ENCODE data around the gene MANF.

MANF gene

DNA sequence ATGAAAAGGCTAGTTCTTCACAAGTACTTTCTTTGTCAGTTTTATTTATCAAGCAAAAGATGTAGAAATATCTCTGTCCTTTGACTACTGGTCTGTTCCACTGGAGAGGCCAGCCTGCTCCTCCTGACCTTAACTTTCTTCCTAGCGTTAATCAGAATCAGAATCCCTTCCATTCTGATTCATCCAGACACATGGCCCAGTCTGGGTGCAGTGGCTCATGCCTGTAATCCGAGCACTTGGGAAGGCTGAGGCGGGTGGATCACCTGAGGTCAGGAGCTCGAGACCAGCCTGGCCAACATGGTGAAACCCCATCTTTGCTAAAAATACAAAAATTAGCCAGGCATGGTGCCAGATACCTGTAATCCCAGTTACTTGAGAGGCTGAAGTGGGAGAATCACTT lies 32.0 kb upstream of the MANF start:
- H3K9me3 ChIP-seq (ENCODE audit: insufficient read depth, low read depth, low read length), result peaks cover 2% of the 10 kb centered on the region
- H3K27ac ChIP-seq (ENCODE audit: low read depth, low read length), result no peak overlapping the region
- no peak overlapping the region for H2BK5ac ChIP-seq (ENCODE audit: low read depth, low read length, poor library complexity)
- H2AK5ac ChIP-seq (ENCODE audit: low read length), result no peak overlapping the region
- no peak overlapping the region for H3K9ac ChIP-seq (ENCODE audit: low read length)
- H3K27me3 ChIP-seq (ENCODE audit: insufficient read depth, low read length), result no peaks in the 10 kb centered on the region
- WGBS (ENCODE audit: extremely low coverage, insufficient coverage, insufficient read length), result no CpG with 5 or more reads among the region's 4 CpGs
- no peaks in the 10 kb centered on the region for H3K79me1 ChIP-seq (ENCODE audit: low read length)
- no peak overlapping the region for H3K4me3 ChIP-seq (ENCODE audit: low read depth, low read length)
- H4K8ac ChIP-seq (ENCODE audit: low read depth, low read length), result no peak overlapping the region
- H3K4me2 ChIP-seq (ENCODE audit: low read length), result no peak overlapping the region
- no peak overlapping the region for H2AFZ ChIP-seq (ENCODE audit: insufficient read depth, low read length, poor library complexity)
- no peak overlapping the region for H4K91ac ChIP-seq (ENCODE audit: low read depth, low read length)
- H4K12ac ChIP-seq (ENCODE audit: low read depth, low read length), result no peak overlapping the region
- H3K23ac ChIP-seq (ENCODE audit: low read length), result no peak overlapping the region
- H2BK12ac ChIP-seq (ENCODE audit: low read length), result no peak overlapping the region
- H3K18ac ChIP-seq (ENCODE audit: low read length), result no peak overlapping the region
- H3K79me2 ChIP-seq (ENCODE audit: control insufficient read depth, insufficient read depth, low read length, poor library complexity), result no peaks in the 10 kb centered on the region
- H3K36me3 ChIP-seq (ENCODE audit: control insufficient read depth in 1 of 2, insufficient read depth in 2 of 2, low read length in 2 of 2), result peaks cover 5% of the 10 kb centered on the region in 2 experiments
- H3K4ac ChIP-seq (ENCODE audit: low read depth, low read length), result no peak overlapping the region
- no peak for DNase-seq
- no peak overlapping the region for H2BK120ac ChIP-seq (ENCODE audit: insufficient read depth, low read length, poor library complexity)
- no peak overlapping the region for H3K14ac ChIP-seq (ENCODE audit: low read length)
- no peaks in the 10 kb centered on the region for H3K4me1 ChIP-seq (ENCODE audit: control insufficient read depth in 1 of 2, insufficient read depth in 2 of 2, low read length in 2 of 2)

DNA sequence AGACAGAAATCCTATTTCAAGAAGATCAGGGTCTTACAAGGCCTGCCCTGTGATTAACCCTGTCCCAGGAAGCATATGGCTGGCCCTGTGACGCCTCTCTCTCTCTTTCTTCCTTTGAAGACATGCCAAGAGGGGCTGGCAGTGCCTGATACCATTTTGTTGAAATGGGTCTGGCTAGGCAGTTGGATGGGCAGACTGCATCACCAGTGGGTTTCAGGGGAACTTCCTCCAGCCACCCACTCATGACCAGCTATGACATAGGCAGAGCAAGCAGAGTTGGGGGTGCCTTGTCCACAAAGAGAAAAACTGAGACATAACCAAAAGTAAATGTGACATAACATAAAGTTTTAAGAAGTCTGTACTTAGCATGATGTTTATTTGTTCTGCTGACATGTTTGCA lies 31.4 kb upstream of the MANF start:
- H3K18ac ChIP-seq (ENCODE audit: low read length), result no peak overlapping the region
- H3K79me1 ChIP-seq (ENCODE audit: low read length), result no peaks in the 10 kb centered on the region
- no peak for DNase-seq
- no peak overlapping the region for H3K4me3 ChIP-seq (ENCODE audit: low read depth, low read length)
- no peak overlapping the region for H3K27ac ChIP-seq (ENCODE audit: low read depth, low read length)
- no CpG with 5 or more reads among the region's 1 CpG for WGBS (ENCODE audit: extremely low coverage, insufficient coverage, insufficient read length)
- no peaks in the 10 kb centered on the region for H3K27me3 ChIP-seq (ENCODE audit: insufficient read depth, low read length)
- H3K36me3 ChIP-seq (ENCODE audit: control insufficient read depth in 1 of 2, insufficient read depth in 2 of 2, low read length in 2 of 2), result peaks cover 5% of the 10 kb centered on the region in 2 experiments
- H4K8ac ChIP-seq (ENCODE audit: low read depth, low read length), result no peak overlapping the region
- no peak overlapping the region for H2BK5ac ChIP-seq (ENCODE audit: low read depth, low read length, poor library complexity)
- H3K14ac ChIP-seq (ENCODE audit: low read length), result no peak overlapping the region
- H3K4ac ChIP-seq (ENCODE audit: low read depth, low read length), result no peak overlapping the region
- H3K23ac ChIP-seq (ENCODE audit: low read length), result no peak overlapping the region
- no peak overlapping the region for H4K91ac ChIP-seq (ENCODE audit: low read depth, low read length)
- no peaks in the 10 kb centered on the region for H3K79me2 ChIP-seq (ENCODE audit: control insufficient read depth, insufficient read depth, low read length, poor library complexity)
- no peak overlapping the region for H2AFZ ChIP-seq (ENCODE audit: insufficient read depth, low read length, poor library complexity)
- no peak overlapping the region for H4K12ac ChIP-seq (ENCODE audit: low read depth, low read length)
- no peak overlapping the region for H2AK5ac ChIP-seq (ENCODE audit: low read length)
- no peak overlapping the region for H3K9ac ChIP-seq (ENCODE audit: low read length)
- no peak overlapping the region for H3K4me2 ChIP-seq (ENCODE audit: low read length)
- H2BK12ac ChIP-seq (ENCODE audit: low read length), result no peak overlapping the region
- H2BK120ac ChIP-seq (ENCODE audit: insufficient read depth, low read length, poor library complexity), result no peak overlapping the region
- H3K4me1 ChIP-seq (ENCODE audit: control insufficient read depth in 1 of 2, insufficient read depth in 2 of 2, low read length in 2 of 2), result no peaks in the 10 kb centered on the region
- H3K9me3 ChIP-seq (ENCODE audit: insufficient read depth, low read depth, low read length), result peaks cover 2% of the 10 kb centered on the region

DNA sequence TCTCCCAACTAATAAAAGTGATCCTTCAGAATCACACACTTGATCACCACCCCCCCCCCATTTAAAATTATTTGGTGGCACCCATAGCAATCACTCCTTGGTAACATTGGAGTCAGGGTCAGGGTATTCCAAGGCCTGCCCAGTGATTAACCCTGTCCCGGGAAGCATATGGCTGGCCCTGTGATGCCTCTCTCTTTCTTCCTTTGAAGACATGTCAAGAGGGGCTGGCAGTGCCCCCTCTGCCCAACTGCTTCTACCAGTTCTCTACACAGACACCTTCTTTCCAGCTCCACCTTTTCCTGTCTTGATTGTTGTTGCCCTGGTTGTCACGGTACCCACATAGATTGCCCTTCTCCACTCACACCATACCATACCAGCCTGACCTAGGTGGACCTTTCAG lies 30.9 kb upstream of the MANF start:
- H2BK5ac ChIP-seq (ENCODE audit: low read depth, low read length, poor library complexity), result no peak overlapping the region
- H3K79me2 ChIP-seq (ENCODE audit: control insufficient read depth, insufficient read depth, low read length, poor library complexity), result no peaks in the 10 kb centered on the region
- H3K4ac ChIP-seq (ENCODE audit: low read depth, low read length), result no peak overlapping the region
- H2BK12ac ChIP-seq (ENCODE audit: low read length), result no peak overlapping the region
- no peak overlapping the region for H4K91ac ChIP-seq (ENCODE audit: low read depth, low read length)
- H2AFZ ChIP-seq (ENCODE audit: insufficient read depth, low read length, poor library complexity), result no peak overlapping the region
- H2BK120ac ChIP-seq (ENCODE audit: insufficient read depth, low read length, poor library complexity), result no peak overlapping the region
- no CpG with 5 or more reads among the region's 2 CpGs for WGBS (ENCODE audit: extremely low coverage, insufficient coverage, insufficient read length)
- peaks cover 5% of the 10 kb centered on the region in 2 experiments for H3K36me3 ChIP-seq (ENCODE audit: control insufficient read depth in 1 of 2, insufficient read depth in 2 of 2, low read length in 2 of 2)
- no peak for DNase-seq
- H3K79me1 ChIP-seq (ENCODE audit: low read length), result no peaks in the 10 kb centered on the region
- no peak overlapping the region for H3K27ac ChIP-seq (ENCODE audit: low read depth, low read length)
- no peak overlapping the region for H3K9ac ChIP-seq (ENCODE audit: low read length)
- no peak overlapping the region for H2AK5ac ChIP-seq (ENCODE audit: low read length)
- no peak overlapping the region for H3K4me2 ChIP-seq (ENCODE audit: low read length)
- H3K9me3 ChIP-seq (ENCODE audit: insufficient read depth, low read depth, low read length), result peaks cover 2% of the 10 kb centered on the region
- H3K27me3 ChIP-seq (ENCODE audit: insufficient read depth, low read length), result no peaks in the 10 kb centered on the region
- H4K12ac ChIP-seq (ENCODE audit: low read depth, low read length), result no peak overlapping the region
- no peak overlapping the region for H3K4me3 ChIP-seq (ENCODE audit: low read depth, low read length)
- H3K23ac ChIP-seq (ENCODE audit: low read length), result no peak overlapping the region
- no peak overlapping the region for H4K8ac ChIP-seq (ENCODE audit: low read depth, low read length)
- H3K14ac ChIP-seq (ENCODE audit: low read length), result no peak overlapping the region
- no peak overlapping the region for H3K18ac ChIP-seq (ENCODE audit: low read length)
- H3K4me1 ChIP-seq (ENCODE audit: control insufficient read depth in 1 of 2, insufficient read depth in 2 of 2, low read length in 2 of 2), result no peaks in the 10 kb centered on the region

DNA sequence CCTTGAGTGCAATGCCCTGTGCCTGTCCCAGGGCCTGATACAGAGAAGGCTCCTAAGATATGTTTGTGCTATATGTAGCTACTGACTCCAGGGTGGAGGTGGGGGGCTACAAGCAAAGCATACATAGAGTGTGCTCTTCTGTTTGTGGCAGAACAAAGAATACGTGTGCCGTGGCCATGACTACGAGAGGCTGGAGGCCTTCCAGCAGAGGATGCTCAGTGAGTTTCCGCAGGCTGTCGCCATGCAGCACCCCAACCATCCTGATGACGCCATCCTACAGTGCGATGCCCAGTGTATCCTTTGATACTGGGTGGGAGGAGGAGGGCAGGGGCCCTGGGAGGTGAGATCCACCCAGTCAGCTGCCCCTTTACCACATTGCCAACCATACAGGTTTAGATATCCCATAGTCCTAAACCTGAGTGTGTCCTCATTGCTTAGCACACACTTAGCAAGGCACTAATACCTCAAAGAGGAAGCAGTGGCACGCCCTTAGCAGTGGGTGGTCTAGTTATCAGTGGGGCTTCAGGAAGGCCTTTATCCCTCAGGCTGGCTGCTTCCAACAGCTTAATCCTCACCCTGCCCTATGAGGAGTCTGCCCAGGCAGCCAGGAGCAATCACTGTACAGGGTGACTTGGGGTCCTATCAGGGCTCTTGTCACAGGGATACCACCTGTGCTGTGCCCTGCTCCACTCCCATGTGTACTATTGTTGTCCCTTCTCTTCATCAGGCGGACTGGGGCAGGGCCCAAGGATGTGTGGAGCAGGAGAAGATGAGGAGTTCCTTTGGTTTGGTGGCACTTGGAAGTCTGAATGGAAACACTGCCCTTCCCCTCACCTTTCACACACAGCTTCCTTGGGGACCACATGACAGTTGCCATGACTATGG lies 30.1 kb upstream of the MANF start:
- no peak overlapping the region for H2BK120ac ChIP-seq (ENCODE audit: insufficient read depth, low read length, poor library complexity)
- H3K9me3 ChIP-seq (ENCODE audit: insufficient read depth, low read depth, low read length), result peaks cover 2% of the 10 kb centered on the region
- H3K4me2 ChIP-seq (ENCODE audit: low read length), result no peak overlapping the region
- H3K23ac ChIP-seq (ENCODE audit: low read length), result no peak overlapping the region
- no peak overlapping the region for H3K4ac ChIP-seq (ENCODE audit: low read depth, low read length)
- no peaks in the 10 kb centered on the region for H3K4me1 ChIP-seq (ENCODE audit: control insufficient read depth in 1 of 2, insufficient read depth in 2 of 2, low read length in 2 of 2)
- no peaks in the 10 kb centered on the region for H3K27me3 ChIP-seq (ENCODE audit: insufficient read depth, low read length)
- H3K18ac ChIP-seq (ENCODE audit: low read length), result no peak overlapping the region
- no peak overlapping the region for H2BK12ac ChIP-seq (ENCODE audit: low read length)
- no peaks in the 10 kb centered on the region for H3K79me2 ChIP-seq (ENCODE audit: control insufficient read depth, insufficient read depth, low read length, poor library complexity)
- H3K4me3 ChIP-seq (ENCODE audit: low read depth, low read length), result no peak overlapping the region
- WGBS (ENCODE audit: extremely low coverage, insufficient coverage, insufficient read length), result no CpG with 5 or more reads among the region's 9 CpGs
- no peak overlapping the region for H3K27ac ChIP-seq (ENCODE audit: low read depth, low read length)
- H3K9ac ChIP-seq (ENCODE audit: low read length), result no peak overlapping the region
- H4K8ac ChIP-seq (ENCODE audit: low read depth, low read length), result no peak overlapping the region
- no peaks in the 10 kb centered on the region for H3K79me1 ChIP-seq (ENCODE audit: low read length)
- no peak overlapping the region for H2BK5ac ChIP-seq (ENCODE audit: low read depth, low read length, poor library complexity)
- H2AK5ac ChIP-seq (ENCODE audit: low read length), result no peak overlapping the region
- H3K36me3 ChIP-seq (ENCODE audit: control insufficient read depth in 1 of 2, insufficient read depth in 2 of 2, low read length in 2 of 2), result peaks cover 3 to 9% of the 10 kb centered on the region in 2 experiments
- H4K12ac ChIP-seq (ENCODE audit: low read depth, low read length), result no peak overlapping the region
- DNase-seq, result no peak
- H4K91ac ChIP-seq (ENCODE audit: low read depth, low read length), result no peak overlapping the region
- H3K14ac ChIP-seq (ENCODE audit: low read length), result no peak overlapping the region
- no peak overlapping the region for H2AFZ ChIP-seq (ENCODE audit: insufficient read depth, low read length, poor library complexity)

All from trophoblast cell (in vitro differentiated cells and primary cell).